ENCODE measurements around the gene WFDC5.
"Not testable (repeated sequence)": the region's sequence is repeated elsewhere in the genome, so short reads cannot be mapped to it uniquely, and the experiment has no call there.

WFDC5 gene, protein sequence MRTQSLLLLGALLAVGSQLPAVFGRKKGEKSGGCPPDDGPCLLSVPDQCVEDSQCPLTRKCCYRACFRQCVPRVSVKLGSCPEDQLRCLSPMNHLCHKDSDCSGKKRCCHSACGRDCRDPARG

DNA sequence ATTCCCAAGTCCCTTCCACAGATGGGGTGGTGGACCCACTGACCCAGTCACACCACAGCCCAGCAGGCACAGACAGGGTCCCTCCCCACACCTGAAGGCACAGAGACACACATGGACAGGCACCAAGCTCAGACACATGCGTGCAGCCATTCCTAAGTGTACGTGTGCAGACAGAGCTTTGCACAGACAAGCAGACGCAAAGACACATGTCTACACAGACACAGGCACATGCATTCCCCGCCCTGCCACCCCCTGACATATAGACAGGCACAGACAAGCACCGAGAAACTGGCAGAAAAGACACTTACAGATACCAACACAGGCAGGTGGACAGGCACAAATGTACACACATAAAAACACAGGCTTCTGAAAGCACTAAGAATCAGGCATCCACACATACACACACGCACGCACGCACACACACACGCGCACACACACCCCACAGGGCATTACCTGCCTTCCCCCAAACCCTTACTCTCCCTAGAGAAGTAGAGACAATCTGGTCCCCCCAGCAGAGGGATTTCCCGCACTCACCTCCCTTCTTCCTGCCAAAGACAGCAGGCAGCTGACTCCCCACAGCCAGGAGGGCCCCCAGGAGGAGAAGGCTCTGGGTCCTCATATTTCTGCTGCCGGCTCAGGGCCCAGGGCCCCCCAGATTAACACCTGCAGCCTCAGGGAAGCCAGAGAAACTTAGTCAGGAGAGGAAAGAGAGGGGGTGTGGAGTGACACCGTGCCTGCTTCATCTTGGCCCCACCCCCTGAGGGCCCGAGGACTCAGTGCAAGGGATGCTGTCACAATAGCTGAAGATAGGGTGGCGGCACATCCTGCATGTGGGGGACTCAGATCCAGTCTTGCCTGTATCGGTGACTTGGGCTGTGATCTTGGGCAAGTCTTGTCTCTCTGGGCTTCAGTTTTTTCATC, at the start of gene WFDC5:
Gene WFDC5 (minus strand): TSS at position 710 of the 921 bp plus-strand sequence. CDS start 91 bp downstream, at position 619.
- H3K4me3 ChIP-seq (ENCODE audit: low read depth, low read length), result no peak within 1 kb of the TSS

DNA sequence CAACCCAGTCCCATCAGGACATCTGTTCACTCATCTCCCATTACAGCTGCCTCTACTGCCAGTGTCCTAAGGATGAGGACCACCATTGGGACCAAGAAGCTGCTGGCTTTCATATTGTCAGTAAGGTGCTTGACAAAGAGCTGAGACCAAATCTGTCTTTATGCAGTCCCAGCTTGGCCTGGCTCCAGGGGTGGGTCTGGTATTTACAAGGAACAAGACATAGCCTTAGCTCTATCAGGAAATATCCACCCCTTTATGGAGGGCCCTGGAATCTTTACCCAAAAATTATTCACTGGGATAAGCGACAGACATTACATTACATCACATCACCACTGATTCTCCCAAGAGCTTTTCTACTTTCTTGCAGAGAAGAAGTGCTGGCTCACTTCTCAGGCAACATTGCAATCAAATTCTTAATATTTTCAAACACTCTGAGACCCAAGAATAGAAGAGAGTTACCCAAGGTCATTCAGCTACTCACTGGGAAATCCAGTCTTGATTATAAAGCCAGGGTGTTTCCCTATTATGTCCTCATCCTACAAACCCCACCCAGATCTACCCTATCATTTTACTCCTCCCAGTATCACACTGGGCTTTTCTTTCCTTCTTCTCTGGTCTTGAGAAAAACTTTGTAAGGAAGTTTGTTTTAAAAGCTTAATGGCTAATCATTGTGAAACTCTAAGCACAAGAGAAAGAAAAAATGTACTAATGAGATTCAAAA, 48.3 kb upstream of the WFDC5 start:
- no peak overlapping the region for H3K4me3 ChIP-seq (ENCODE audit: low read depth, low read length)

DNA sequence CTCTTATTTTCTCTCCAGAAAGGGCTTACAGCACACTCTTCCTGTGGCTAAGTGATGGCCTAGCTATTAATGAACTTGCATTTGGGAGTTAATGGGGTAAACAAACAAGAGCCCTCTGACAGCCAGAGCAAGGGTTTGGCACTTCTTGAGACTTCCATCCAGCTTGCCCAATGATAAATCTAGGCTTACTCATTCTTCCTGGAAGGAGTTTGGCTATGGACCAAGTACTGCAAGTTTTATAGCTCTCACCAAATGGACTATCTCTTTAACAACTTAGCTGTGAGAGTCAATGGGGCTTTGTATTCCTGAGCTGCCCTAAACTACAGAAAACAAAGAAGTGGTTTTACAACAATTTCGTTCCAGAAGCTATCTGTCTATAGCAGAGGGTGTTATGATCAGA, 43.0 kb upstream of the WFDC5 start:
- no peak overlapping the region for H3K4me3 ChIP-seq (ENCODE audit: low read depth, low read length)

DNA sequence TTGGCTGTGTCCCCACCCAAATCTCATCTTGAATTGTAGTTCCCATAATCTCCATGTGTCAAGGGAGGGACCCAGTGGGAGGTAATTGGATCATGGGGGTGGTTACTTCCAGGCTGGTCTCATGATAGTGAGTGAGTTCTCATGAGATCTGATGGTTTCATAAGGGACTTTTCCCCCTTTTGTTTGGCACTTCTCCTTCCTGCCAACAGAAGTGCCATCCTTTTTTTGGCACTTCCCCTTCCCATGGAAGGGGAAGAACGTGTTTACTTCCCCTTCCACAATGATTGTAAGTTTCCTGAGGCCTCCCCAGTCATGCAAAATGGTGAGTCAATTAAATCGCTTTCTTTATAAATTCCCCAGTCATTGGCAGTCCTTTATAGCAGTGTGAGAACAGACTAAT, 41.7 kb upstream of the WFDC5 start:
- no peak overlapping the region for H3K4me3 ChIP-seq (ENCODE audit: low read depth, low read length)

DNA sequence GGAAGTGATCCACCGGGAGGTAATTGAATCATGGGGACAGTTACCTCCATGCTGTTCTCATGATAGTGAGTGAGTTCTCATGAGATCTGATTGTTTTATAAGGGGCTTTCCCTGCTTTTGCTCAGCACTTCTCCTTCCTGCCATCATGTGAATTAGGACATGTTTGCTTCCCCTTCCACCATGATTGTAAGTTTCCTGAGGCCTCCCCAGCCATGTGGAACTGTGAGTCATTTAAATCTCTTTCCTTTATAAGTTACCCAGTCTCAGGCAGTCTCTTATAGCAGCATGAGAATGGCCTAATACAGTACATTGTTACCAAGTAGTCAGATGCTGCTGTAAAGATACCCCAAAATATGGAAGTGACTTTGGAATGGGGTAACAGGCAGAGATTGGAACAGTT, 39.8 kb upstream of the WFDC5 start:
- not testable (repeated sequence) for H3K4me3 ChIP-seq (ENCODE audit: low read depth, low read length)

DNA sequence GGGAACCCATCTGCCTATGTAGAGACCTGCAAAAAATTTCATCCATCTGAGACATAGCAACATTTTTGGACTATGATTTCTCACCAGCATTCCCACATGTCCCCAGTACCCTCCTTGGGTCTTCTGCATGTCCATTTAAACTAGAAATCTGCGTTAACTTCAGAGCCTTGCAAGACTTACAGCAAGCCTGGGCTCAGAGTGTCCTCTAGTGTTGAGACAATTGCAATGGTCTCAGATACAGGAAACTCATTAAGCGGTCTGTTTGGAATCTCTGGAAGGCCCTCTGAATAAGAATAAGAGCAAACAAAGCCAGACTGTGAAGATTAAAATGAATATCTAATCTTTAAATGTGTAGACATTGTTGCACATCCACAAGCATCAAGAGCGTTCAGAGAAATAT, 39.2 kb upstream of the WFDC5 start:
- H3K4me3 ChIP-seq (ENCODE audit: low read depth, low read length), result no peak overlapping the region

DNA sequence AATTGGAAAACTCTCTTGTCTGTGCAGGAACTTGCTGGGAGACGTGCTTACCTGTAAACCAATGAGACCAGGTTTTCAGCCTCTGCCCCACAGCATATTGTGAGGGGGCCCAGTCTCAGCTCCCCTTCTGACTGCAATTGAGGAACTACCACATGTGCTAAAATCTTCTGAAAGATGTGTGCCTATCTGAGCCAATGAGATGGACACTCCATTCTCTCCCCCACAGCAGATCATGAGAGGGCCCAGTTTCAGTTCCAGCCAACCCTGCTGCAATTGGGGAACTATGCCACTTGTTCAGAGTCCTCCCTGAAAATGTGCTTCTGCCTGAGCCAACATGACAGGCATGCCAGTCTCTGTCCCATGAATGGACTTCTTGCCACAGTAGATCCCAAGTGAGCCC, 38.8 kb upstream of the WFDC5 start:
- no peak overlapping the region for H3K4me3 ChIP-seq (ENCODE audit: low read depth, low read length)

DNA sequence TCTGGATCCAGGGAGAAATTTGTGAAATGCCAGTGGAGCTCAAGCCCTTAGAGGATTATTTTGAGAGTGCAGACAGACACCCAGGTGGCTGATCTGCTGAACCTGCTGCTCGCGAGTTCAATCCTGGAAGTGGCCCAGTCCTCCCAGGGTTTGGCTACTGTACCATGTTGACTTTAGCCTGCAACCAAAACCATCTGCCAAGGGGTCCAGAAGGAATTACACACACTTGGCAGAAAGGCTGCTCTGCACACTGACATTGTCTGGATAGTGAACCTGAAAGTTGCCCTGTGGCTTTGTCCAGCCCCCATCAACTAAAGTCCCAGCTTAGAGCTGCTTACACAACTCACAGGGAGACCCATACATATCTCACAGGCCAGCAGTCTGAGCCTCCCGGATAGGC, 38.2 kb upstream of the WFDC5 start:
- no peak overlapping the region for H3K4me3 ChIP-seq (ENCODE audit: low read depth, low read length)

DNA sequence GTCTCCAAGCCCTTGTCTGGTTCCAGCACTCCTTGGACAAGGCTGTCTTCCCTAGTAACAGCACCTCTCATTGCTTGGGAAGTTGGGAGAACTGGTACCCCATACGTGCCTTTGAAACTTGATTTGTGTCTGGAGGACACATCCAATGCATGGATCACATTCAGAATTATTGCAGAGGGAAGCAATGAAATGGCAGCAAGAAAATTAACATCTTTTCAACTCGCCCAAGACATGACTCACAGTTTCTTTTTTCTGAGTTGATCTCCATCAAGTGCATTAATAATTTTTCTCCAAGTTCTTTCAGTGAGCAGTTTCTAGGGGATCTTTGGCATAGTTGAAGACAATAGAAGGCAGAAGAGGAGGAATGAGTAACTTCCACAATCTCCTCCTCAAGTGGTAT, 37.4 kb upstream of the WFDC5 start:
- H3K4me3 ChIP-seq (ENCODE audit: low read depth, low read length), result no peak overlapping the region

DNA sequence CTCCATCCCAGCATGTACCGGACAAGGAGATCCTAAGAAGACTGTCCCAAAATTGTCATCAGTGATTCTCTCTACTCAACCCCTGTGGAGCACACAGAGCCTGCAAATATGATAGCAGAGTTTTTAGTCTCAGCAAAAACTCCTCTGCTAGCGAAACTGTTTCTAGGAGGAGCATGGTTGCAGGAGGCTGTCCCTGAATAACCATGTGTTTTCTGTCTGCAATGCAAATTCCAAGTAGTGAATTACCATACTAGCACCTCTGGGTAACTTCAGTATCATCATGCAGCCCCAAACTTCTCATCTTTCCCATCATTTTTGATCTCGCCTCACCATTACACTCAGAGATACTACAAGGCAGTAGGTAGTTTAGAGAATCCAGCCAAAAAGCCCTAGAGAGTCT, 34.1 kb upstream of the WFDC5 start:
- H3K4me3 ChIP-seq (ENCODE audit: low read depth, low read length), result no peak overlapping the region

DNA sequence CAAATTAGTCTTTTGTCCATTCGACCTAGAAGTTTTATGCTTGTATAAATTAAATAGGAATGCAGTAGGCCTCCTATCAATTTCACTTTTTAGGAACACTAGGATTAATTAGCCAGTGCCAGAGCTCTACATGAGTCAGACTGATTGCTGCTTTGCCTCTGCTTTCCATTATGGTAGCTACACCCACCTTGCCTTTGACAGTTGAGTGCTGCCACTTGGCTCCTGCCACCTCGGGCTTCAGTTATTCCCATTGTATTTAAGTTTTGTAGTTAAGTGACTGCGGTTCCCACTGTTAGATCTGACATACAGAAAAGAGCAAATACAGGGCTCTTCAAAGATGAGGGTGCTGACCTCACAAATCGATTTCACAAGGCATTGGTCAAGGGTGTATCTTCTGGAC, 25.9 kb upstream of the WFDC5 start:
- H3K4me3 ChIP-seq (ENCODE audit: low read depth, low read length), result no peak overlapping the region

DNA sequence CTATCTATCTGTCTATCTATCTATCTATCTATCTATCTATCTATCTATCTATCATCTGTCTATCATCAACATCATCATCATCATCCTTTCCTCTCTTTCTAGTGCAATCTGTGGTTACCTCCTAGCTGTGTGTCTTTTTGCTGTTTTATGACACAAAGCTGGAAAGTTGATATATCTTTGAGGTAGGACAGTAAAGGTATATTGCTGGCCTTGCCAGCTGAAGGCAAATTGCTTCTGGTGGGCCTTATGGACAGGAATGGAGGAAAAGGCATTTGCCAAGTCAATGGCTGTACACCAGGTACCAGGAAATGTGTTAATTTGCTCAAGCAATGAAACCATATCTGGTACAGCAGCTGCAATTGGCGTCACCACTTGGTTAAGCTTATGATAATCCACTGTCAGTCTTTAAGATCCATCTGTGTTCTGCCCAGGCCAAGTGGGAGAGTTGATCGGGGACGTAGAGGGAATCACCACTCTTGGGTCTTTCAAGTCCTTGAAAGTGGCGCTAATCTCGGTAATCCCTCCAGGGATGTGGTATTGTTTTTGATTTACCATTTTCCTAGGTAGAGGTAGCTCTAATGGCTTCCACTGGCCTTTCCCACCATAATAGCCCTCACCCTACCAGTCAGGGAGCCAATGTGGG, 24.9 kb upstream of the WFDC5 start:
- not testable (repeated sequence) for H3K4me3 ChIP-seq (ENCODE audit: low read depth, low read length)

DNA sequence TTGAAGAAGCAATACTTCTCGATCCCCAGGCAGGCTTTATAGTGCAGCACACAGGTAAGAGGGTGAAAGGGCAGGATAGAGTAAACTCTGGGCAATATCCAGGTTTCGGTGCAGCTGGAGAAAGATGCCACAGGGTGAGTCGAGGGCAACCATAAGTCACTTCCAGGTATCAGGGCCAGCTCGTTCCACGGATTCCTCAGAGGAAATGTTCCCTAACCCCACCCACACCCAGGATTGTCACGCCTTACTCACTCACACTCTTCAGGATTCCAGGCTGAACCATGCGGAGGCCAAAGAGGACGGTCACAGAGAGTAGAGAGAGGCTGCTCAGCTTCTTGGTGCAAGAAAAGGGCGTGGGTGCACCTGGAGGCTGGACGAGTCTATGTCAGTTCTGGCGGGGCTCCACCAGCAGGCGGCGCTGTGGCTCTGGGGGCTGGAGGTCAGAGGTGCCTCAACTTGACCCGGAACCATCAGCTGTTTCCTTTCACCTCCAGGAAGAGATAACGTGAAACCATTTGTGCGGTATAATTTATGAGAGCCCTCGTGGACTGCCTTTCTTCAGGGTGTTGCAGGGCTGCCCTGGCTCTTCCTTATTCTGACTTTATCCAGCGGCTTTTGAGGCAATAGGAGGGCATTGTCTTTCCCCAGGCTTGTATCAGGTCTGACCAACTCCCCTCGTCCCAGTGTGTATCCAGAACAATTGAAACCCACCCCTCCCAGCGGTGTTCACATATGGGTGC, 23.8 kb upstream of the WFDC5 start:
- no peak overlapping the region for H3K4me3 ChIP-seq (ENCODE audit: low read depth, low read length)

DNA sequence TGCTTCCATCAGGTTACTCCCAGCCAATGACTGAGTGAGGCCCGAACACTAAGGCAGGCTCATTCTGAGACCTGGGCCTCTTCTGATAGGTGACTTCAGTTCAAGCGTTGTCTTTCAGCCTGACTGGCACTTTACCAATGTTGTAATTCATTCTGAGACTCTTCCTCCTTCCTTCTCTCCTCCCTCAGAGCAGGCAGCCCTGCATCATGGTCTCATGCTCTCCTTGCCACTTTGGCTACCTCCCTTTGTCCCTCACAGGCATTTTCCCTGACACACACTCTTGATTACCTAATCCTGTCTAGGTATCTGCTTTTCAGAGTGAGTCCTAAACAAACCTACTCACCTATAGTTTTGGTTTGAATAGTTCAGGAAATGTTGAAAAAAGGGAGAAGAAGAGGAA, 21.9 kb upstream of the WFDC5 start:
- no peak overlapping the region for H3K4me3 ChIP-seq (ENCODE audit: low read depth, low read length)

DNA sequence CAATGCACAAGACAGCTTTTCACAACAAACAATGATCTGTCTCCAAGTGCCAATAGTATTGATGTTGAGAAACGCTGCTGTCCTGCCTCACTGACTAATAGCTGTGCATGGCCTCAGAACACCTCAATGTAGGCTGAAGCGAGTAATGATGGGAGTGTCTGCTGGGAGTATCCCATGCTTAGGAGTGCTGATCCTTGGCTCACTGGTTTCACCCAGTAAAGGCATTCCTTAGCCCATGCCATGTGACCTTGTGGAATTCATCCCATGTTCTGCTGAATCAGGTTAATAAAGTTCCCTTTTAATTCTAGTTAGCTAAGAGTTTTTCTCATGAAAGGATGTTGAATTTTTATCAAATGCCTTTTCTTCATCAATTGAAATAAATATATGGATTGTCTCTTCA, 13.1 kb upstream of the WFDC5 start:
- H3K4me3 ChIP-seq (ENCODE audit: low read depth, low read length), result no peak overlapping the region

DNA sequence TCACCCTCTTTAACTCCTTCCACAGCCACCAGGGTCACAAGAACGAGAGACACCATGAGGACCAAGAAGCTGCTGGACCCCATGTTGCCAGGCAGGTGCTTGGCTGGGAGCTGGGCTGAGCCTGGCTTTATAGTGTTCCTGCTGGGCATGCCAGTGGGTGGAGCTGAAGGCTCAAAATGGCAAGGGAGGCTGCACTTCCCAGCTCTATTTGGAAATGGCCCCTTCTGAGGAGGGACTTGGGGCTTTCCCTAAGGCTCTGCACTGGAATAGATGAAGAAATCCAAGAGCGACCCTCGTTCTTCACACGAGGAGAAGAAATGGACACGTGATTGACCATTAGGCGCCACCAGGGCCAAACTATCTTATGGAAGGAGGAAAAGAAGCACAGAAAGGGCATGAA, 9.4 kb upstream of the WFDC5 start, which contains the start of gene WFDC12:
Gene WFDC12 (minus strand): TSS at position 101 of the 400 bp plus-strand sequence. CDS start 18 bp downstream, at position 83.
- H3K4me3 ChIP-seq (ENCODE audit: low read depth, low read length), result no peak within 1 kb of the TSS

DNA sequence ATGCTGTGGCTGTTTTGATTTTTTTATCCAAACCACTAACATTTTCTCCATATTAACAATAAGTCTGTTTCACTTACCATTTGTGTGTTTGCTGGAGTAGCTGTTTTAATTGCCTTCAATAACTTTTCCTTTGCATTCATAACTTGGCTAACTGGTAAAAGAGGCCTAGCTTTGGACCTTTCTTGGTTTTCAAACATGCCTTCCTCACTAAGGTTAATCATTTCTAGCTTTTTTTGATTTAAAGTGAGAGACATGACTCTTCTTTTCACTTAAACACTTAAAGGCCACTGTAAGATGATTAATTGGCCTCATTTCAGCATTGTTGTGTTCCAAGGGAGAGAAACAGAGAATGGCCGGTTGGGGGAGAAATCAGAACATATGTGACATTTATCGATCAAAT, 6.4 kb upstream of the WFDC5 start:
- no peak overlapping the region for H3K4me3 ChIP-seq (ENCODE audit: low read depth, low read length)

DNA sequence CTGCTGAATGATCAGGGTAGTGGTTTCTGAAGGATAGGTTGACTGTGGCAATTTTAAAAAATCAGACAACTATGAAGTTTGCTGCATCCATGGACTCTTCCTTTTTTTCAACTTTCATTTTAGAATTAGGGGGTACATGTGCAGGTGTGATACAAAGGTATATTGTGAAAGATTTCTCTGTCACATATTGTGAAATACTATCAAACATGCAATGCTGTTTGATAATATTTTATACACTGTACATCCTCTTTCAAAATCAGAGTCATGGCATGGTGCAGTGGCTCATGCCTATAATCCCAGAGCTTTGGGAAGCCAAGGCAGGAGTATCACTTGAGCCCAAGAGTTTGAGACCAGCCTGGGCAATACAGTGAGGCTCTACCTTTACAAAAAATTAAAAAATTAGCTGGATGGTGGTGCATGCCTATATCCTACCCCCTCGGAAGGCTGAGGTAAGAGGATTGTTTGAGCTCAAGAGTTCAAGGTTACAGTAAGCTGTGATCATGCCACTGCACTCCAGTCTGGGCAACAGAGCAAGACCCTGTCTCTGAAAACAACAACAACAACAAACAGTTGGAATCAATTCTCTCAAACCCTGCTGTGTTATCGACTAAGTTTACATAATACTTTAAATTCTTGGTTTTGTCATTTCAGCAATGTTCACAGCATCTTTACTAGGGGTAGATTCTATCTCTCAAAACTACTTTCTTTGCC, 4.7 kb upstream of the WFDC5 start:
- no peak overlapping the region for H3K4me3 ChIP-seq (ENCODE audit: low read depth, low read length)

DNA sequence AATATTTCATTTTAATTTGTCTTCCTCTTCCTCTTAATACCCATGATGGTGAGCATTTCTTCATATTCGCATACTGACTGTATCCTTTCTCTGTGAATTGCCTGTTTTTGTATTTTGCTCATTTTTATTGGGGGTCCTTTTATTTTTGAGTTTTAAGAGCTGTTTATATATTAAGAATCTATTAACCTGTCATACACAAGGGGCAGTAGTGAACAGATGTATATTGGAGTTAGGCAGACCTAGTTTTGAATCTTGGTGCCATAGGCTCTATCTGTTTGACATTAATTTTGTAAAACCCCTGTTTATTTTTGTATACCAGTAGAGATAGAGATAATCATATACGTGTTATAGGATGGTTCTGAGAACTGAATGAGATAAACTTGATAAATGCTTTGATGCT, 3.1 kb upstream of the WFDC5 start:
- H3K4me3 ChIP-seq (ENCODE audit: low read depth, low read length), result no peak overlapping the region

DNA sequence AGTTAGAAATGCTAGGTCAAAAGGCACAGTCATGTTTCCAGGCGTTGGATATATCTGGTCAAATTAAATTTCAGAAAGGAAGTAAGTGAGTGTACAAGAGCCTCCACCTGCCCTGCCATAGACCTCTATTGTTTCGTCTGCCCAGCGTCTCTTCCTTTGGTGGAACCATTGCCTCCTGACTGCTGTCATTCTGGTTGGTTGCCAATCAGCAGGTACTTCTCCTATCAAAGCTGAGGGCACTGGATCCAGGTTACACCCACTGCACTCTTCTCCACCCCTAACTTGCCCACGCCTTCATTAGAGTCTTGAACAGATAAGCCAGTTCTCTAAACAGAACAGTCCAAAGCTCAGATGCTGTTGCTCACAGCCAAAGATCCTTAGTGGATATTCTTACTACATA, 2.6 kb upstream of the WFDC5 start:
- H3K4me3 ChIP-seq (ENCODE audit: low read depth, low read length), result no peak overlapping the region

Measured in iPS-11a (cell line).